Astrocyte of the cerebellum (primary cell): ENCODE results near the gene IFITM1.
"Not testable (repeated sequence)": the region's sequence is repeated elsewhere in the genome, so short reads cannot be mapped to it uniquely, and the experiment has no call there.

ENCODE experiments used
- DNase-seq: peaks from one replicate; pipeline ENCODE4 v3.0.0-alpha.2; 2011; ENCODE audit warnings: low read depth
- H3K4me3 ChIP-seq: 2 replicates; pipeline ENCODE4 v1.5.1; 2011; ENCODE audit warnings: mild to moderate bottlenecking, low read depth, low read length, moderate library complexity
- in situ Hi-C: cut with HindIII; loops from 2 replicates; pipeline ENCODE4 v1.10.0; 2017; ENCODE audit warnings: low sequenced_read_pairs
- TF ChIP-seq, protein P1 (sequence below): IDR thresholded peaks from 2 replicates; pipeline ENCODE4 v1.5.1; 2012; ENCODE audit warnings: low read length, low read depth, moderate library complexity, mild to moderate bottlenecking; ENCODE audit errors: missing control alignments

Gene IFITM1

GRCh38 chr11:359181-359714 lies 45.4 kb downstream of the IFITM1 start:
- TF ChIP-seq, protein P1, sequence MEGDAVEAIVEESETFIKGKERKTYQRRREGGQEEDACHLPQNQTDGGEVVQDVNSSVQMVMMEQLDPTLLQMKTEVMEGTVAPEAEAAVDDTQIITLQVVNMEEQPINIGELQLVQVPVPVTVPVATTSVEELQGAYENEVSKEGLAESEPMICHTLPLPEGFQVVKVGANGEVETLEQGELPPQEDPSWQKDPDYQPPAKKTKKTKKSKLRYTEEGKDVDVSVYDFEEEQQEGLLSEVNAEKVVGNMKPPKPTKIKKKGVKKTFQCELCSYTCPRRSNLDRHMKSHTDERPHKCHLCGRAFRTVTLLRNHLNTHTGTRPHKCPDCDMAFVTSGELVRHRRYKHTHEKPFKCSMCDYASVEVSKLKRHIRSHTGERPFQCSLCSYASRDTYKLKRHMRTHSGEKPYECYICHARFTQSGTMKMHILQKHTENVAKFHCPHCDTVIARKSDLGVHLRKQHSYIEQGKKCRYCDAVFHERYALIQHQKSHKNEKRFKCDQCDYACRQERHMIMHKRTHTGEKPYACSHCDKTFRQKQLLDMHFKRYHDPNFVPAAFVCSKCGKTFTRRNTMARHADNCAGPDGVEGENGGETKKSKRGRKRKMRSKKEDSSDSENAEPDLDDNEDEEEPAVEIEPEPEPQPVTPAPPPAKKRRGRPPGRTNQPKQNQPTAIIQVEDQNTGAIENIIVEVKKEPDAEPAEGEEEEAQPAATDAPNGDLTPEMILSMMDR, result no peak
- no peak overlapping the region for H3K4me3 ChIP-seq
- no peak for DNase-seq
- in situ Hi-C loops, result no loop called here

DNA sequence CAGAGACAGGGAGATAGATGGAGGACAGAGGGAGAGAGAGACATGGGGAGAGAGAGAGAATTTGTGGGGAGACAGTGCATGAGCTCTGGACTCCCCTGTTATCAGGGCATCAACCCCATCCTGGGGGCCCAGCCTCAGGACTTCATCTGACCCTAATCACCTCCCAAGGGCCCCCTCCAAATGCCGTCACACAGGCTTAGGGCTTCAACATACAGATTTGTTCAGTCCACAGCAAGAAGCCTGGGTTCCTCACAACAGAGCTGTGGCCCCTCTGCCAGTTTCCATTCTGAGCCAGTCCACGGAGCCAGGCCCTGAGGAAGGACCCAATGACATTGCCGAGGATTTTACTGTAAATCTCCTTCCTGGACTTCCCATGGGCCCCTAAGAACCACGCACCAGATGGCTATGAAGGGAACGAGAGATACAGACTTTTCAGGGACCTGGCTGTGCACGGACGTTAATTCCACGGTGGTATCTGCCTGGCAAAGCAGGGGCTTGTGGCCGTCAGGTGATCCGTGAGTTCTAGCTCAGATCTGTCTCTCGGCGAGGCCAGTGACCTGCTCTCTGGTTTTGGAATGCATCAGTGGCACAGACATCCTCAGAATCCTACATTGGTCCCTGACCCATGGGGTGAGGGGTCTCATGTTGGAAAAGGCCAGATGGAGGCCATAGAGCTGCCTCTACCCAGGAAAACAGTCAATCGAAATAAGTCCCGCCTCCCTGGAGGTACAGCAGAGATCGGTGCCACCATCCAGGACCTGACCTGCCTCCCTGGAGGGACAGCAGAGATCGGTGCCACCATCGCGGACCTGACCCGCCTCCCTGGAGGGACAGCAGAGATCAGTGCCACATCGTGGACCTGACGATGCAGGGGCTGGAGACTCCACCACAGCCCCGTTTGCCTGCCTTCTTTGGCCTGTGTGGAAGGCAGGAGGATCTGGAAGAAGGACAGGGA lies 46.8 kb downstream of the IFITM1 start:
- in situ Hi-C loops, result no loop called here
- H3K4me3 ChIP-seq, result no peak overlapping the region
- DNase-seq, result no peak
- TF ChIP-seq, protein P1, result no peak

GRCh38 chr11:362642-363442 lies 49.0 kb downstream of the IFITM1 start:
- TF ChIP-seq, protein P1, result no peak
- no peak for DNase-seq
- in situ Hi-C loops, result no loop called here
- no peak overlapping the region for H3K4me3 ChIP-seq

GRCh38 chr11:363443-363805 lies 49.6 kb downstream of the IFITM1 start:
- H3K4me3 ChIP-seq, DNase-seq, in situ Hi-C loops: not testable (repeated sequence)

DNA sequence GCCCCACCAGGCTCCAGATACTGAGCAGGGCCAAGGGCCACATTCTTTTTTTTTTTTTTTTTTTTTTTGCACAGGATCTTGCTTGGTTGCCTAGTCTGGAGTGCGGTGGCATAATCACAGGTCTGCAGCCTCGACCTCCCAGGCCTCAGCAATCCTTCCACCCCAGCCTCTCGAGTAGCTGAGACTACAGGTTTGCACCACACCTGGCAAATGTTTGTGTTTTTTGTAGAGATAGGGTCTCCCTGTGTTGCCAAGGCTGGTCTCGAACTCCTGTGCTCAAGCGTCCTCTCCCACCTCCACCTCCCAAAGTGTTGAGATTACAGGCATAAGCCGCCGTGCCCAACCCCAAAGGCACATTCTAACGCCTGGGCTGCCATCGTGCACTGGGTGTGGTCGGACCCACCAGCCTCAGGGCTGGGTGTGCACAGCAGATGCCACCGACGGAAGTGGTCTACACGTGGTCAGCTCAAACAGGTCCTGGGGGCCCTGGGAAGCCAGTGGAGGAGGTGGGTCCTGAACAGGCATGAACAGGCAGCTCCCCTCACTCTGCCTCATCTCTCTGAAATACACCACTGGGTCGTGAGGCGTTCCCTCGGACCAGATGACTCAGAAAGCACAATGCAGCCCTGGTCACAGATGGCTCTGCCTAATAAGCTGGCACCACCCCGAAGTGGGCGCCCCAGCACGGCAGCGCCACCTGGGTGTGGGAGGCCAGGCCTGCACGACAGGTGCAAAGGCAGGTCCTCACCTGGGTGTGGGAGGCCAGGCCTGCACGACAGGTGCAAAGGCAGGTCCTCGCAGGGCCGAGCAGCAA lies 50.3 kb downstream of the IFITM1 start:
- DNase-seq, result no peak
- in situ Hi-C loops, result no loop called here
- no peak overlapping the region for H3K4me3 ChIP-seq
- TF ChIP-seq, protein P1, result peak; percentile 12
